ENCODE results near the gene CSF1.
"Not testable (repeated sequence)": the region's sequence is repeated elsewhere in the genome, so short reads cannot be mapped to it uniquely, and the experiment has no call there.

The CSF1 gene

DNA sequence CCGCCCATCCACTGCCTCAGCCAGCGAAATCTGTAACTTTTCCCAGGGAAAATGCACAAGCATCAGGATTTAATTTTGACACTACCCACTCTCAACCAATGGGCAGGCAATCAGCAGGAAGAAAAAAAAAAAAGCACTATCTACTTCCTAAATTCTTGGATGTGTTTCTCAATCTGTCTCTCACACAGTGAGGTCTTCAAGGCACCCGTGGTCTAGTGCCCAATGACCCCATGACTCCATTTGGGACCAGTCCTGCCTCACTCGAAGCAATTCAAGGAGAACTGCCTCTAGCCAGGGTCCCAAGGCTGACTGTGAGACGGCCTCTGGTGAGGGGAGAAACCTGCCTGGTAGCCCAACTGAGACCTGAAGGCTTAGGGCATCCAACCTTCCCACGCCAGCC lies 35.9 kb downstream of the CSF1 start:
- DNase-seq, result no peak

DNA sequence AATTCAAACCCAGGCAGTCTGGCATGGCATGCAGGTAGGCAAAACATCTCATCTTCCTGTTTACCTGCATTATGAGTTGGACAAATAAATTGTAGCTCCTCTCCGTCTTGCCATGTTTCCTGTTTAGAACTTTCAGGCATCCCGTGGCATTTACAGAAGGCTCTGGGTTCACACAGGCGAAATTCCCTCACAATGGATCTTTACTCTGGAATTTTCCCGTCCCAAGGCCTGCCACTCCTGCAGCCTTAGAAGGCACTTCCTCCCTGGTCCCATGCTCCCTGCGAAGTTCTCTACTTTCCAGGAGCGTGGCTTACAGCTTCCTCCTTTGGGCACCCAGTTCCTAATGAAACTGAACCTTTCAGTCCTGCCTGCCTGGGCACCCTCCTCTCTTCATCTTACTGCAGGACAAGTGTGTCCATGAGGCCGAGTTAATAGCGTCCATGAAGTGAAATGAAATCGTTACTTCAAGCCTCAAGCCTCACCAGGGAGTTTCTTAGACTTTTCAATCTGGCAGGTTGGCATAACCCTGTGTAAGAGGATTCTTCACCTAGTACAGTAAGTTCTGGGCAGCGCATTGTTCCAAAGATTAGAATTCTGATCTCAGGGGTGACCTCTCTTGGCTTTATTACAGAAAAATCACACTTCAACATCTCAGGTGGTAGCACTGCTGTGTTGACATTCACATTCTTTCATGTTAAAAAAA lies 37.1 kb downstream of the CSF1 start:
- no peak for DNase-seq

DNA sequence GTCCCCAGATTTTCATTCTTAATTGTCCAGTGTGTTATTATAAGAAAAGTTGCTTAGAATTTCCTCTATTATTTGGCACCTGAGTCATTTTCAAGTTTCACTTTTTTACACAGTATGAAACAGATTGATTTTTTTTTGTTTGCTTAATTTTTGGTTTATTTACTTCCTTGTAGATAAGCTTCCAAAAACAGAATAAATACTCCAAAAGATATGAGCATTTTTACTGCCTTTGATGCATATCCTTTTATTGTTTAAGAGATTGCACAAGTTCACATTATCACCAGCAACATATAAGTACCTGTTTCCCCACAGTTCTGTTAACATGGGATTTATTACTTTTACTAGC lies 37.6 kb downstream of the CSF1 start:
- no peak for DNase-seq

DNA sequence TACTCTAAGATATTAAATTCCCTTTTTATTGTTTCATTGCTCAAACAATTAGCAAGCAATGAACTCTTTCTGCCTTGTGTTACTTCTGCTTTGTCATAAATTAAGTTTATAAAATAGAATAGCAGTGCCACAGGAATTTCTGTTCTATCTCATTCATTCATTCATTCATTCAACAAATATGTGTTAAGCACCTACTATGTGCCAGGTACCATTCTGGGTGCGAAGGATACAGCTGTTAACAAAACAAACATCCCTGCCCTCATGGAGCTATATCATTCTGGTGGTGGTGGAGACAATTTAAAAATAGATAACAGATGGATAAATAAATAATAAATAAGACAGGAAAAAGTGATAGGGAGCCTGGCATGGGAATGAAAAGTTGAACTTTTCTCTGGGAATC lies 39.4 kb downstream of the CSF1 start:
- DNase-seq, result no peak

DNA sequence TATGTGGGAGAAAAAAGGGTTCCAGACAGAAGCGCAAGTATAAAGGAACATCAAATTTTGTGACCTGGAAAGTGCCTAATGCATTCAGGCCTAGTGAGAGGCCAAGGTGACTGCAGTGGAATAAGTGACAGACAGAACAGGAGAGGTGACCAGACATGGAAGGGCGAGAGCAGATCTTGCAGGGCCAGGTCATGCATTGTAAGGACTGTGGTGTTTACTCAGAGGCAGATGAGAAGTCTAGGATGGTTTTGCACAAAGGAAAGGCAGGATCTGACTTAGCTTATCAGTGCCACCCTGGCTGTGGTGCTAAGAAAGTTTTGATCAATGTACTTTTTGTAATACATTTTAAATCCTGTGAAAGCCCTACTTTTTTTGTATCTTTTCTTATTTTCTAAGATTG lies 39.9 kb downstream of the CSF1 start:
- no peak for DNase-seq

DNA sequence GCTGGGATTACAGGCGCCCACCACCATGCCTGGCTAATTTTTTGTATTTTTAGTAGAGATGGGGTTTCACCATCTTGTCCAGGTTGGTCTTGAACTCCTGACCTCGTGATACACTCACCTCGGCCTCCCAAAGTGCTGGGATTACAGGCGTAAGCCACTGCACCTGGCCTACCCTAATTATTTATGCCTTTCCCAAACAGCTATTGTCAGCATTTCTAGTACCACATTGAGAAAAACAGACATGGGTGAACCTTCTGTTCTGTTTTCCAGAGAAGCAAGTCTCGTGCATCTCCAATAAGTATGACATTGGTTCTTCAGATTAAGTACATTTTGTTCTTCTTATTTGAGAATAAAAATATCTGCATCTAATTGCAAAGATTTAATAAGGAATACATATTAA lies 40.9 kb downstream of the CSF1 start:
- not testable (repeated sequence) for DNase-seq

DNA sequence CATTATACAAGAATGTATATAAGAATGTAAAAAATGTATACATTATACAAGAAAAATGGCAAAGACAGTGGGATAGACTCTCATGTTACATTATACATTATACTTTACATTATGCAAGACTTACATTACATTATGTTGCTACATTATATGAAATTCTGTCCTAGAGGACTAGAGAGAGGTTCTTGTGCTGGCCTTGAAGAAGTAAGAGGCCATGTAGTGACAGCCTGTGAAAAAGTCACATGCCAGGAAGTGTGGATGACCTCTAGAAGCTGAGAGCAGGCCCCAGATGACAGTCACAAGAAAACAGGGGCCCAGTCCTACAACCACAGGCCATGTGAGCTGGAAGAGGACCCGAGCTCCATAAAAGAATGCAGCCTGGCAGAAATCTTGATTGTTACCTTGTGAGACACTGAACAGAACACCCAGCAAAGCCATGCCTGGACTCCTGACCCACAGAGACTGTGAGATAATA lies 43.4 kb downstream of the CSF1 start:
- DNase-seq, result no peak

DNA sequence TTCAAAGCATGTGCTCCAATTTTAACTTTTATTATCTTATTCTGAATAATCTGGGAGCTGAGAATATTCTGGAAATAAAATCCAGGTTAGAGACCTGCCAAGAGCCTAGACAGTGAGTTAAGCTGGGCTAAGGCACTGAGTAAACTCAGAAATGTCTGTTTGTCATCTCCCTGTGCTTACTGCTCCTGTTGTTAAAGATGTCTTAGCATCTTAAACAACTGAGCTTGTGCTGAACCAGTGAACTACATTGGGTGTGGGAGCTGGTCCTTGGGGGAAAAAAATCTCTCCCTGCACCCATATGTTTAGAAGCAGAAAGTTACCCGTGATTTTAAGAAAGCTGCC lies 49.0 kb downstream of the CSF1 start:
- no peak for DNase-seq

DNA sequence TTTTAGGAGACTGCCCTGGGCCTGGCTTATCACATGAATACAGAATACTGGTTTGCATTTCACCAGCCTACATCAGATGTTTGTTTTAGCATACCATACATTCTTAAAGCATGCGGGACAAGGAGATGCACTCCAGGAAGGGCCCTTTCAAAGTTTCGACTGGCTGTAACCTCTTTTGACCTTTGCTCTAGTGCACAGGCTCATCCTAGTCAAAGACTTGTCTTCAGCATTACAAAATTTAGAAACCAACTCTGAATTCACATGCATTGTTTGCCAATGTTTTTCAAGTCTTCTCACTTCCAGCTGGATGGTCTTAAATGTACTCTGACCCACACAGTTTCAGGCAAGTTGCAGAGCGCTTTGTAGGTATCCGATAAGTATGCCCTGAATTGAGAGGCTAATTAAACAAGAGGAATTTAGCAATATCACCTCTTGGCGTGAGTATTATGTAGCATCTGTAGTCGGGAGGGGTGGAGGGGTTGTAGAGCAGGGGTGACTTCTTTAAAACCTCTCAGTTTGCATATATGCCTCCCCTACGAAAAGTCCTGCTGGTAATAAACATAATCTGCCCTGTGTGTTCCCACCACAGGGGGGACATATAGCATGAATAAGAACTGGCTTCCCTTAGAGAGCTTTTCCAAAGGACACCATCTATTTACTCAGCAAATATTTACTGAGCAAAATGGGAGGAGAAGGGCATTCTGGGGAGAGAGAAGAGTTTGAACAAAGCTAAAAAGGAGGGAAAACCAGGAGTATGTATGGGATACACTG lies 49.5 kb downstream of the CSF1 start:
- DNase-seq, result no peak

DNA sequence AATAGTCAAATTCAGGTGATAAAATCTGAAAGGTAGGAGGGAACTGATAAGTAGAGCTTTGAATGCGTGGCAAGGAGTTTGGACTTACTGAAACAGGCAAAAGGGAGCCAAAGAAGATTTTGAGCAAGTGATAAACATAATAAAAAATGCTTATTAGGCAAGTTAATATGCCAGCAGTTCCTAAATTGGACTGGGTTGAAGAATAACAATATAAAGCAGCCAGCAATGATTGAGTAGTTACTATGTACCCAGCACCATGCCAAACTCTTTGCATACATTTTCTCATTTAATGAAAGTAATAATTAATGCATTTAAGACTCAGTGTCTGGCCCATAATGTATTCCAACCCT lies 50.1 kb downstream of the CSF1 start:
- no peak for DNase-seq

DNA sequence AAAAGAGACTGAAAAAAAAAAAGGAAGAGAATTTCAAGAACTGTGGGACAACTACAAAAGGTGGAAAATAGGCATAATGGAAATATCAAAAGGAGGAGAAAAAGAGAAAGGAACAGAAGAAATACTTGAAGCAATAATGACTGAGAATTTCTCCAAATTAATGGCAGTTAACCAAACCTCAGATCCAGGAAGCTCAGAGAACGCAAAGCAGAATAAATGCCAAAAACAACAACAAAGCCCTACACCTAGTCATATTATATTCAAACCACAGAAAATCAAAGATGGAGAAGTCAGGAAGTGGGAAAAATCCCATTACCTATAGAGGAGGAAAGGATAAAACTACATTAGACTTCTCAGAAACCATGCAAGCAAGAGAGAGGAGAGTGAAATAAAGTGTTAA lies 53.2 kb downstream of the CSF1 start:
- DNase-seq, result no peak

DNA sequence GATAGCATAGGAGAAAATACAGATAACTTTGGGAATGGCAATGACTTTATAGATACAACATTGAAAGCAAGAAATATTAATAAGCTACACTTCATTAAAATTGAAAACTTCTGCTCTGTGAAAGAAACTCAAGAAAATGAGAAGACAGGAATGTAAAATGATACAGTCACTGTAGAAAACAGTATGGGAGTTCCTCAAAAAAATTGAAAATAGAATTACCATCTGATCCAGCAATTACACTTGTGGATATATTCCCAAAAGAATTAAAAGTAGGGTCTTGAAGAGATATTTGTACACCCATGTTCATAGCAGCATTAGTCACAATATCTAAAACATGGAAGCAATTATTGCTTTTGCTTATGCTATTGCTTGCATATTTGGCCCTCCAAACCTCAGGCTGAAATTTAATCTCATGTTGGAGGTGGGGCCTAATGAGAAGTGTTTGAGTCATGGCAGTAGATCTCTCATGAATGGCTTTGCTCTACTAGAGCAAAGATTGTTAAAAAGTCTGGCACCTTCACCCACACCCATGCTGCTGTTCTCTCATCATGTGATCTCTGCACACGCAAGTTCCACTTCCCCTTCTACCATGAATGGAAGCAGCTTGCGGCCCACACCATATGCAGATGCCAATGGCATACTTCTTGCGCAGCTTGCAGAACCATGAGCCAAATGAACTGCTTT lies 58.6 kb downstream of the CSF1 start:
- no peak for DNase-seq

DNA sequence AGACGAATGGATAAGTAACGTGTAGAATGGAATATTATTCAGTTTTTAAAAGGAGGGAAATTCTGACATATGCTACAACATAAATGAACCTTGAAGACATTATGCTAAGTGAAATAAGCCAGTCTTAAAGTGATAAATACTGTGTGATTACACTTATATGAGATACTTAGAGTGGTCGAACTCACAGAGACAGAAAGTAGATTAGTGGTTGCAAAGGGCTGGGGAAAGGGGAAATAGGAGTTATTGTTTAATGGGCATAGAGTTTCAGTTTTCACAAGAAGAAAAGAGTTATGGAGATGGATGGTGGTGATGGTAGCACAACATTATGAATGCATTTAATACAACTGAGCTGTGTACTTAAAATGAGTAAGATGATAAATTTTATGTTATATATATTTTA lies 59.3 kb downstream of the CSF1 start:
- no peak for DNase-seq

DNA sequence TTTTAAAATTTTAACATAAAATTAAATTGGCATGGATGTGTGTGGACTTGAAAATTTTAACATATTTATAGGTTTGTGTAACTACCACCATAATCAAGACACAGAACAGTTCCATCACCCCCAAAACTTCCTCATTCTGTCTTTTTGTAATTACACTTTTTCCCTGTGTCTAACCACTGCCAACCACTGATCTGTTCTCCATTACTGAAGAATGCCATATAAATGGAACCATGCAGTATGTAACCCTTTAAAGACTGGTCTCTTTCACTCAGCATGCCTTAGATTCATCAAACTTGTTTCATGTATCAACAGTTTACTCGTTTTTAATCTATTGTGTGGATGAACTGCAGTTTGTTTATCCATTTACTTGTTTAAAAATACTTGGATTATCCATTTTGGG lies 60.9 kb downstream of the CSF1 start:
- no peak for DNase-seq

DNA sequence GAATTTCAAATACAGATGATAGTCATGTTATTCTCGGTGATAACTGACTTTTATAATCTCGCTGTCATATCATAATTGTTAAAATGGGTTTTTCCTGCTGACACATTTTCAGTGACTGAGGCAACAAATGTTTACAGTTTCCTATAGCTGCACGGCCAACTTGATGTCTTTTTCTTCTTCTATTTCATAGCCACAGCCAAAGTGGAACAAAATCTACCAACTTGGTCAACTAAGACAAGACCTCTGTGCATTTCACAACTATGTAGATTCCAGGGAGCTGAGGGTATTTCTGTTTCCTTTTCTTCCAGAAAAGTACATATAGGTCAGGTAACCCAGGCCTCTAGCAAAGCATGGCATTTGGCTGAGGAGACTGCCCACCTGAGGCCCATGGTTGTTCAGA lies 63.5 kb downstream of the CSF1 start:
- no peak for DNase-seq

DNA sequence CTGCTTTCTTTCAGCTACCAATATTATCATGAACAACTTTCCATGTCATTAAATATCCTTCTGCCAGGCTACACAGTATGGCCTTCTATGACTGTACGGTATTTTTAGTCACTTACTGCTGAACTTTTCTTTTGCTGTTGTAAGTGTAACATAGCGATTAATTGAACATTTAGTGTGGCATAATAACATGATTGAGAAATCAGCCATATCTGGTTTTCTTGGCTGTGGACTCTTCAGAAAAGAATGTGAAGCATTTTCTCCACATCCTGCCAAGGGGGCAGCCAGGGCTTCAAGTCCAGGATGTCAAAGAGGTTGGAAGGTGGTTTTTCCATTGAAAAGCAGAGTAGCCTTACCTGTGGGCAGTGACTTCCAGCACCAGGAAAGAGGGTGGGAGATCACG lies 65.1 kb downstream of the CSF1 start:
- no peak for DNase-seq

DNA sequence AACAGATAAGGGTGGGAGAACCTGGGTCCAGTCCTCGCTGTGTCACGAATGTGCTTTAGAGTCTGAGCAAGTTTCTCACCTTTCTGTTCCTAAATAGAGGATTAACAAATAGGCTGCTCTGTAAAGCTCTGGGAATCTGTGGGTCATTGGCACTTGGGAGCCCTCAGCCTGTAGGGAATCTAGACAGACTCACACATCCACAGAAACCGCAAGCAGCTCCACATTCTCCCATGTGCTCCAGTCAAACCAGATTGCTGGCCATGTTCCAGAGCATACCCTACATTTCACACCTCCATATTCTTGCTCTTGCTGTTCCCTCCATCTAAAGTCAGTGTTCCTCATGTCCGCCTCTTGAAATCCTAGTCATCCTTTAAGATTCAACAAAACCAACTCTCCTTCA lies 66.1 kb downstream of the CSF1 start:
- no peak for DNase-seq

DNA sequence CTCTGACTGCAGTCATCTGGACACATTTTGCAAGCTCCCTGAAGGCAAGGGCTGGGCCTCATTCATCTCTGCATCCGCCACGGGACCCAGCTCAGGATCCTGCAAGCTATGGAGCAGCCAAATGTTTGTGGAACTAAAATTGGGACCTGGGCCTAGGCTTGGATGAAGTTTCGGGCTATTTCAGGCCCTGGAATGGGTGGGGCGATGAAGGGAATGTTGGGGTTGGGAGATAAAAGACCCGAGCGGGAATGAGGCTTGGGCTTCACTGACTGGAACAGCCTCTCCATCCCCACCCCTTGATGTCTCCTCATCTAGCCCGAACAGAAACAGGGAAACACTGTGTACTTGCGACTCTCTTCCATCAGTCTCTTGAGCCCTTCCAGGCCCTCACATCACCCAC lies 66.6 kb downstream of the CSF1 start:
- DNase-seq, result no peak

DNA sequence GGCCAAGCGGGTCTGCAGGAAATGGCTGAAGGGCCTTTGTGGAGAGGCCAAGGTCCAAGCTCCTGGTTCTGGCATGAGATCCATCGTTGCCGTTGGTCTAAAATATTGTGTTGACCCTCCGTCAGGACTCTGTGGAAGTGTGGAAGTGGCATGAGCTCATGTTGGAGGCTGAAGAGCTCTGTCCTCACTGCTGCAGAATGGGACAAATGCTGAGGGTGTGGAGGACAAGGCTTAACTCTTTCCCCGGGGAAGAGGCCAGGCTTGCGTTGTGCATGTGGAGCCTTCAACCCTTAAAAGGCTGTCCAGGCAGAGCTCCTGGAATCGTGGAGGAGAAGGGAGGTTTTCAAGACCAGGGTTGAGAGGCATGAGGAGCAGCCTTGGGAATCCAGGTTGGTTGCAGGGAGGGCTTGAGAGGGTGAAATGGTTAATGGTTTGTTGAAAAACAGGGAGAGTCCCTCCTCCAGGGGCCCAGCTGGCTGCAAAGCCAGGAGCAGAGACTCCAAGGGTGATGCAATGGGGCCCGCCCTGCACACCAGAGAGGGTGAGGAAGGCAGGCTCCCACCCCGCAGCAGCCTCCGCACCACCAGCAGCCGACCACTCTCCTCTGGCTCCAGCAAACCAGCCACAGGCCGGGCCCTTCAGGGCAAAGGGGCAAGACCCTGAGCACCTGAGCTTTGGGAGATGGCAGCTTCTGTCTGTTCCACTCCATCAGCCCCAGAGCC lies 67.2 kb downstream of the CSF1 start:
- no peak for DNase-seq

DNA sequence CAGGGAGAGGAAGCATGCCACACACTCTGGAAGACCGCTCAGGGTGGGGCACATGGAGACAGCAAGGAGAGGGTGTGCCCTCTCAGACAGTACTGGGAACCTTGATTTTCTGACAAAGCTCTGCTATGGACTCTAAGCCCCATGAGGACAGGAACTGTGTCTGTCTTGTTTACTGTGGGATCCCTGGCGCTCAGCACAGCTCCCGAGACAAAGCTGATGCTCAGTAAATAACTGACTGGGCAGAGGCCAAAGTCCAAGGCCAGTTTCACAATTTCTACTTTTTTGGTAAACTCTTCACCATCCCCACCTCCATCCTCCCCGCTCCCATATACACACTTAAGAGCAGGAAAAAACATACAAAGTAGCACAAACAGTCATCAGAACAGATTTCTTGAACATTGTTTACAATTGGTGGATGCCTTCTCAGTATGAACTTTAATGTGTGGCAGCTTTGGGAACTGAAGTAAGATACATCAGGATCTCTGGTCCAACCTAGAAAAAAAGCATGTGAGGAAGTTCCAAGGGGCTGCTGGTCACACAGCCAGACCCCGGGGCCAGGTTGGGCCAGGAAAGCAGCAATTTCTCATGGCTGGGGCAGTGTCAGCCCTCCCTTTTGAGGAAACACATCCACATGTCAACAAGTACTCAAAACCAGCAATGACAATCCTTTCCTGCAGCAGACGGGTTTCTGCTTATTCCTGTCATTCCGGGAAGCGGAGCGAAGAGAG lies 68.3 kb downstream of the CSF1 start:
- DNase-seq, result no peak

DNA sequence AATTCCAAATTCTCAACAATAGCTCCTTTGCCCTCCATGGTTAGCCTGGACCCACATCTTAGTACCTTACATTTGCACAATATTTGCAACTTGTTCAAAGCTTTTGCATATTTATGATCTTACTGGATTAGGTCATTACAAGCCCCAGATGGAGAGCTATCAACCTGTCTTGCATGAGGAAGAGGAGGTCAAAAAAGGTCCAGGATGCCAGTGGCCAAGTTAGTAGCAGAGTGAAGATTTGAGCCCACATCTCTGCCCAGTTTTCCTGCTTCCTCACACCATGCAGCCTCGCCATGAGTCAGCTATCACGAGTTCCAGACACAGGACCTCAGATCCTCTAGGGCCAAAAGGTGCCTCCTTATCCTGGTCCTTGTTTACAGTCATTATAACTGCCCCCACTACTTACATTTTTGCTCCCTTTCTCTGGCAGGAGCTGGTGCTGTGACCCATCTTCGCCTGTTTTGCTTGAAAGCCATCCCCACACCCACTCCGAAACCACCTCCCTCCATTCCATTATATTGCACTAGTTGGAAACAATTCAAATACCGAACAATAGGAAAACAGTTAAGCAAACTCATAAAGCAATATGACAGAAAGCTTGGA lies 68.9 kb downstream of the CSF1 start:
- DNase-seq, result no peak

Measured in activated CD4-positive, CD25-positive, alpha-beta regulatory T cell (primary cell).